Tongue (tissue), 2 donors: ENCODE results near the gene CXCL1. TPM values are rescaled to one million over a fixed set of nuclear protein-coding genes. Genes with fewer than 3 reads are reported as not detected.

ENCODE experiments used
- DNase-seq: peaks from one replicate; pipeline ENCODE4 v3.0.0-alpha.2; 2015
- total RNA-seq: library from RNA; depleted of rRNA; stranded (reverse); fragments of >200 nt; gene quantifications from one replicate; pipeline ENCODE4 v1.2.3, GENCODE V29; 2014

CXCL1 gene
- total RNA-seq: 2.1 TPM

- peak; percentile 47 for DNase-seq
Observed at GRCh38 chr4:73869130-73870055, at the start of gene CXCL1. Gene CXCL1 (plus strand): TSS chr4:73869393. CDS start chr4:73869471, 78 bp downstream.

GRCh38 chr4:73821325-73821724 is 47.9 kb upstream of the CXCL1 start:
- DNase-seq: no peak

GRCh38 chr4:73822389-73822788 is 46.8 kb upstream of the CXCL1 start:
- no peak for DNase-seq

GRCh38 chr4:73822812-73823504 is 46.2 kb upstream of the CXCL1 start:
- DNase-seq: no peak

GRCh38 chr4:73823760-73824159 is 45.4 kb upstream of the CXCL1 start:
- DNase-seq: no peak

GRCh38 chr4:73828956-73829355 is 40.2 kb upstream of the CXCL1 start:
- DNase-seq: no peak

- DNase-seq: no peak
Observed at GRCh38 chr4:73831569-73831968, 37.6 kb upstream of the CXCL1 start.

GRCh38 chr4:73832651-73833237 is 36.4 kb upstream of the CXCL1 start:
- no peak for DNase-seq

GRCh38 chr4:73836373-73837279 is 32.6 kb upstream of the CXCL1 start, which contains the start of gene CXCL6:
Gene CXCL6 (plus strand): TSS chr4:73836678. CDS start chr4:73836751, 73 bp downstream.
- DNase-seq: peak; percentile 26

GRCh38 chr4:73839071-73839470 is 30.1 kb upstream of the CXCL1 start:
- no peak for DNase-seq

- DNase-seq: no peak
Observed at GRCh38 chr4:73839715-73840114, 29.5 kb upstream of the CXCL1 start.

GRCh38 chr4:73841243-73841925 is 27.8 kb upstream of the CXCL1 start:
- DNase-seq: no peak

- no peak for DNase-seq
Observed at GRCh38 chr4:73842696-73843095, 26.5 kb upstream of the CXCL1 start.

- no peak for DNase-seq
Observed at GRCh38 chr4:73843369-73843768, 25.8 kb upstream of the CXCL1 start.

GRCh38 chr4:73844345-73844744 is 24.8 kb upstream of the CXCL1 start:
- DNase-seq: no peak

GRCh38 chr4:73844806-73845205 is 24.4 kb upstream of the CXCL1 start:
- no peak for DNase-seq

GRCh38 chr4:73847526-73848182 is 21.5 kb upstream of the CXCL1 start:
- DNase-seq: no peak

GRCh38 chr4:73848183-73848777 is 20.9 kb upstream of the CXCL1 start:
- DNase-seq: no peak

GRCh38 chr4:73850261-73850970 is 18.8 kb upstream of the CXCL1 start:
- no peak for DNase-seq

GRCh38 chr4:73851293-73851692 is 17.9 kb upstream of the CXCL1 start:
- no peak for DNase-seq
